Loucy (cell line): Measurements from ENCODE around the gene MYBL2.

Experiments used
- H2AFZ ChIP-seq: fragments of 200-600 bp; sonication (generic); 2 replicates; pipeline ENCODE4 v1.6.0; 2016; ENCODE audit warnings: antibody characterized with exemption, mild to moderate bottlenecking, low read length, moderate library complexity
- H3F3A ChIP-seq: fragments of 200-600 bp; 2 replicates; pipeline ENCODE4 v1.6.0; 2016; ENCODE audit warnings: antibody characterized with exemption, low read depth, mild to moderate bottlenecking
- H3K27me3 ChIP-seq: fragments of 200-600 bp; sonication (generic); 2 replicates; pipeline ENCODE4 v1.6.1; 2014; ENCODE audit warnings: low read length, mild to moderate bottlenecking; ENCODE audit not compliant: insufficient read depth, poor library complexity, severe bottlenecking
- H3K36me3 ChIP-seq: fragments of 200-600 bp; sonication (generic); 2 replicates; pipeline ENCODE4 v1.6.1; 2016; ENCODE audit warnings: low read length; ENCODE audit not compliant: insufficient read depth
- H3K4me1 ChIP-seq: fragments of 200-600 bp; sonication (generic); 2 replicates; pipeline ENCODE4 v1.5.1; 2014; ENCODE audit warnings: low read length, mild to moderate bottlenecking; ENCODE audit not compliant: insufficient read depth, poor library complexity, severe bottlenecking
- H3K4me2 ChIP-seq: fragments of 200-600 bp; sonication (generic); 2 replicates; pipeline ENCODE4 v1.6.0; 2014; ENCODE audit warnings: antibody characterized with exemption, low read length, low read depth, mild to moderate bottlenecking; ENCODE audit not compliant: poor library complexity, severe bottlenecking
- H3K4me3 ChIP-seq: fragments of 200-600 bp; sonication (generic); 2 replicates; pipeline ENCODE4 v1.5.1; 2014; ENCODE audit warnings: low read length, mild to moderate bottlenecking, mixed read lengths; ENCODE audit not compliant: poor library complexity, severe bottlenecking
- H3K79me2 ChIP-seq: fragments of 200-600 bp; sonication (generic); 2 replicates; pipeline ENCODE4 v1.6.1; 2014; ENCODE audit warnings: low read length; ENCODE audit not compliant: insufficient read depth
- H3K9ac ChIP-seq: fragments of 200-600 bp; sonication (generic); 2 replicates; pipeline ENCODE4 v1.6.0; 2014; ENCODE audit warnings: mild to moderate bottlenecking, low read depth, low read length, moderate library complexity; ENCODE audit not compliant: poor library complexity, severe bottlenecking
- H3K9me2 ChIP-seq: fragments of 200-600 bp; sonication (generic); replicated peaks from 2 replicates; pipeline ENCODE4 v1.6.1; 2016; ENCODE audit warnings: low read depth, low read length, mixed read lengths
- H3K9me3 ChIP-seq: fragments of 200-600 bp; sonication (generic); 2 replicates; pipeline ENCODE4 v1.6.1; 2014; ENCODE audit warnings: mild to moderate bottlenecking, antibody characterized with exemption, low read length, low read depth; ENCODE audit not compliant: insufficient read depth
- H4K20me1 ChIP-seq: fragments of 200-600 bp; sonication (generic); 2 replicates; pipeline ENCODE4 v1.6.0; 2014; ENCODE audit warnings: antibody characterized with exemption, low read length, mild to moderate bottlenecking; ENCODE audit not compliant: insufficient read depth, poor library complexity, severe bottlenecking
- EZH2phosphoT487 ChIP-seq: fragments of 200-600 bp; IDR thresholded peaks from 2 replicates; pipeline ENCODE4 v1.6.1; 2018; ENCODE audit warnings: antibody characterized with exemption, mild to moderate bottlenecking, moderate library complexity, borderline replicate concordance
- TF ChIP-seq, protein P1 (sequence below): fragments of 200-600 bp; sonication (generic); conservative IDR thresholded peaks from 2 replicates; pipeline ENCODE4 v1.5.1; 2014; ENCODE audit warnings: mild to moderate bottlenecking, antibody characterized with exemption, low read length

MYBL2 gene

GRCh38 chr20:43682446-43682845 is 15.5 kb downstream of the MYBL2 start:
- H3K36me3 ChIP-seq = peaks cover 50% of the 10 kb centered on the region; the same call in 1 of the 2 replicates
- no peaks in the 10 kb centered on the region for H3K27me3 ChIP-seq
- H3K9ac ChIP-seq = no peak overlapping the region
- H2AFZ ChIP-seq = no peak overlapping the region
- no peaks in the 10 kb centered on the region for H4K20me1 ChIP-seq
- no peak overlapping the region for H3K4me2 ChIP-seq
- no peak for TF ChIP-seq EZH2phosphoT487
- TF ChIP-seq, protein P1, sequence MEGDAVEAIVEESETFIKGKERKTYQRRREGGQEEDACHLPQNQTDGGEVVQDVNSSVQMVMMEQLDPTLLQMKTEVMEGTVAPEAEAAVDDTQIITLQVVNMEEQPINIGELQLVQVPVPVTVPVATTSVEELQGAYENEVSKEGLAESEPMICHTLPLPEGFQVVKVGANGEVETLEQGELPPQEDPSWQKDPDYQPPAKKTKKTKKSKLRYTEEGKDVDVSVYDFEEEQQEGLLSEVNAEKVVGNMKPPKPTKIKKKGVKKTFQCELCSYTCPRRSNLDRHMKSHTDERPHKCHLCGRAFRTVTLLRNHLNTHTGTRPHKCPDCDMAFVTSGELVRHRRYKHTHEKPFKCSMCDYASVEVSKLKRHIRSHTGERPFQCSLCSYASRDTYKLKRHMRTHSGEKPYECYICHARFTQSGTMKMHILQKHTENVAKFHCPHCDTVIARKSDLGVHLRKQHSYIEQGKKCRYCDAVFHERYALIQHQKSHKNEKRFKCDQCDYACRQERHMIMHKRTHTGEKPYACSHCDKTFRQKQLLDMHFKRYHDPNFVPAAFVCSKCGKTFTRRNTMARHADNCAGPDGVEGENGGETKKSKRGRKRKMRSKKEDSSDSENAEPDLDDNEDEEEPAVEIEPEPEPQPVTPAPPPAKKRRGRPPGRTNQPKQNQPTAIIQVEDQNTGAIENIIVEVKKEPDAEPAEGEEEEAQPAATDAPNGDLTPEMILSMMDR = no peak
- peaks cover 25% of the 10 kb centered on the region; the same call in 1 of the 2 replicates for H3K79me2 ChIP-seq
- H3F3A ChIP-seq = no peaks in the 10 kb centered on the region
- no peaks in the 10 kb centered on the region for H3K4me1 ChIP-seq
- H3K9me3 ChIP-seq = no peaks in the 10 kb centered on the region
- no peak overlapping the region for H3K4me3 ChIP-seq
- no peaks in the 10 kb centered on the region for H3K9me2 ChIP-seq

- Histone ChIP-seq H4K20me1 (no peaks in the 10 kb centered on the region), H3K27me3 (no peaks in the 10 kb centered on the region), H2AFZ (no peak overlapping the region), H3K4me3 (no peak overlapping the region), H3K9ac (no peak overlapping the region), H3F3A (no peaks in the 10 kb centered on the region), H3K4me1 (no peaks in the 10 kb centered on the region), H3K9me2 (no peaks in the 10 kb centered on the region), H3K4me2 (no peak overlapping the region), H3K36me3 (peaks cover 63% of the 10 kb centered on the region; the same call in 1 of the 2 replicates), H3K9me3 (no peaks in the 10 kb centered on the region), H3K79me2 (no peaks in the 10 kb centered on the region)
- no peak for TF ChIP-seq EZH2phosphoT487
- TF ChIP-seq, protein P1 = no peak
These were observed 19.9 kb downstream of the MYBL2 start for GRCh38 chr20:43686820-43687219.

DNA sequence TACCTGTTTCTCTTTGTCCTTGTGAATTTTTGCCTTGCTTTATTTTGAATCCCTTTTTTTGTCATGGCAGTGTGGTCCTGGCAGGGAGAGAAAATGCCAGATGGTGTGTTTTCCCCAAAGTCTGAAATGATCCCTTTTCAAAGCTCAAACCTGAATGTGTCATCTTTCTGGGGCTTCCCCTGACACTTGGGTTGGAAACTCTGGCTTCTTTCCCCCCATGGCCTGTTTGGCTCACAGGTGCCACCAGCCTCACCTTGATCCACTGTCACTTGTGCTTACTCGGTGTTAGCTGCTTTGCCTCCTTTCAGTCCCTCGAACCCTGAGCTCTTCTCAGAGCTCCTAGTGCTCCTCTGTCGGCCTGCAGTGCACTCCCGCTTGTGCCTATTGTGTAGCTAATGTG is 22.3 kb downstream of the MYBL2 start:
- Histone ChIP-seq H3K4me2 (no peak overlapping the region), H3K9me3 (no peaks in the 10 kb centered on the region), H3K4me3 (no peak overlapping the region), H4K20me1 (no peaks in the 10 kb centered on the region), H3K36me3 (peaks cover 60% of the 10 kb centered on the region), H3F3A (no peaks in the 10 kb centered on the region), H3K9me2 (no peaks in the 10 kb centered on the region), H2AFZ (no peak overlapping the region), H3K27me3 (no peaks in the 10 kb centered on the region), H3K4me1 (no peaks in the 10 kb centered on the region), H3K79me2 (no peaks in the 10 kb centered on the region), H3K9ac (no peak overlapping the region)
- TF ChIP-seq, protein P1 = no peak
- TF ChIP-seq EZH2phosphoT487 = no peak
